Endodermal cell (in vitro differentiated cells): ENCODE results near the gene ACTMAP. TPM values are rescaled to one million over a fixed set of nuclear protein-coding genes. Genes with fewer than 3 reads are reported as not detected.

Experiments
- DNase-seq: peaks from one replicate; pipeline ENCODE4 v3.0.0-alpha.2; 2017
- H3K27ac ChIP-seq: 2 replicates; pipeline ENCODE4 v1.5.1; 2013; ENCODE audit warnings: mild to moderate bottlenecking, low read depth, low read length, moderate library complexity
- H3K27me3 ChIP-seq: 2 replicates; pipeline ENCODE4 v1.6.1; 2013; ENCODE audit warnings: mild to moderate bottlenecking, low read length, moderate library complexity; ENCODE audit not compliant: insufficient read depth, control insufficient read depth, poor library complexity, severe bottlenecking
- H3K36me3 ChIP-seq: 2 replicates; pipeline ENCODE4 v1.7.0; 2013; ENCODE audit warnings: mild to moderate bottlenecking, low read length, moderate library complexity; ENCODE audit not compliant: control insufficient read depth, insufficient read depth
- H3K4me1 ChIP-seq: one replicate; pipeline ENCODE4 v1.7.0; 2013; ENCODE audit warnings: low read length; ENCODE audit not compliant: control insufficient read depth, insufficient read depth
- H3K4me3 ChIP-seq: 2 replicates; pipeline ENCODE4 v1.5.1; 2013; ENCODE audit warnings: mild to moderate bottlenecking, low read length, moderate library complexity
- H3K9ac ChIP-seq: 2 replicates; pipeline ENCODE4 v1.6.1; 2013; ENCODE audit warnings: mild to moderate bottlenecking, low read length, moderate library complexity; ENCODE audit not compliant: poor library complexity, severe bottlenecking; ENCODE audit errors: extremely low read depth
- H3K9me3 ChIP-seq: 2 replicates; pipeline ENCODE4 v1.6.1; 2013; ENCODE audit warnings: mild to moderate bottlenecking, low read length, moderate library complexity; ENCODE audit not compliant: control insufficient read depth
- H3K27ac Mint-ChIP-seq: 2 replicates; pipeline ENCODE4 v1.8.0; 2020; ENCODE audit warnings: mixed read lengths
- H3K27me3 Mint-ChIP-seq: 2 replicates; pipeline ENCODE4 v1.8.0; 2021; ENCODE audit warnings: mild to moderate bottlenecking, mixed read lengths; ENCODE audit not compliant: insufficient read depth
- H3K36me3 Mint-ChIP-seq: 2 replicates; pipeline ENCODE4 v1.8.0; 2020; ENCODE audit warnings: low read depth, mixed read lengths
- H3K4me1 Mint-ChIP-seq: 2 replicates; pipeline ENCODE4 v1.8.0; 2020; ENCODE audit warnings: mixed read lengths
- H3K4me3 Mint-ChIP-seq: 2 replicates; pipeline ENCODE4 v1.8.0; 2020; ENCODE audit warnings: mild to moderate bottlenecking, moderate library complexity, mixed read lengths
- H3K9me3 Mint-ChIP-seq: 2 replicates; pipeline ENCODE4 v1.8.0; 2020; ENCODE audit warnings: mild to moderate bottlenecking, mixed read lengths
- CTCF ChIP-seq: fragments of 200-600 bp; sonication (generic); conservative IDR thresholded peaks from 2 replicates; pipeline ENCODE4 v1.5.0; 2021; ENCODE audit warnings: antibody characterized with exemption, mild to moderate bottlenecking
- WGBS, 2 experiments: methylation state at CpG; one replicate each; pipeline versions ENCODE4 v1.1.5 to v1.1.7; 2013; ENCODE audit warnings: missing lambda C conversion rate in 2 of 2, mixed read lengths in 1 of 2; ENCODE audit not compliant: insufficient coverage in 1 of 2, insufficient read length in 1 of 2; 5-methylcytosine and 5-hydroxymethylcytosine counted together
- total RNA-seq, 2 donors: library from RNA; stranded (reverse); fragmentation: NEBNext Ultra II Directional in 1 of 2; extraction: Animal tissue kit (Norgen Biotek cat#: 25700) in 1 of 2; gene quantifications; 2 replicates in 1 of 2; 3 replicates in 1 of 2; pipeline ENCODE4 v1.2.1, GENCODE V29; 2021

ACTMAP gene
- total RNA-seq, 2 donors from 2014 or later, result 26.0 to 34.3 TPM

- WGBS, 2 experiments, result 89% methylated on average over 3 of the region's 3 CpGs
- Histone ChIP-seq H3K36me3 (peaks cover 4% of the 10 kb centered on the region), H3K27me3 (no peaks in the 10 kb centered on the region), H3K9me3 (no peaks in the 10 kb centered on the region), H3K27ac (peak overlapping the region; percentile 2), H3K4me3 (no peak overlapping the region), H3K9ac (no peak overlapping the region), H3K4me1 (no peaks in the 10 kb centered on the region)
- Mint-ChIP-seq H3K4me3 (no peak overlapping the region), H3K9me3 (no peaks in the 10 kb centered on the region), H3K27me3 (no peaks in the 10 kb centered on the region), H3K36me3 (peaks cover 20% of the 10 kb centered on the region), H3K4me1 (no peaks in the 10 kb centered on the region), H3K27ac (no peak overlapping the region)
- no peak for DNase-seq
- no peak for TF ChIP-seq CTCF
These were observed 41.7 kb upstream of the ACTMAP start for GRCh38 chr19:40791996-40792395.

GRCh38 chr19:40791349-40791748 lies 41.1 kb upstream of the ACTMAP start:
- peaks cover 4% of the 10 kb centered on the region for H3K36me3 ChIP-seq
- peaks cover 24% of the 10 kb centered on the region for H3K36me3 Mint-ChIP-seq
- no peaks in the 10 kb centered on the region for H3K9me3 ChIP-seq
- H3K4me3 Mint-ChIP-seq, result no peak overlapping the region
- 64 to 79% methylated on average over 7 of the region's 7 CpGs for WGBS, 2 experiments
- TF ChIP-seq CTCF, result no peak
- no peaks in the 10 kb centered on the region for H3K27me3 Mint-ChIP-seq
- H3K27ac Mint-ChIP-seq, result peak overlapping the region; percentile 67
- H3K4me3 ChIP-seq, result no peak overlapping the region
- H3K27ac ChIP-seq, result peak overlapping the region; percentile 60
- no peak for DNase-seq
- H3K9ac ChIP-seq, result no peak overlapping the region
- H3K4me1 ChIP-seq, result no peaks in the 10 kb centered on the region
- no peaks in the 10 kb centered on the region for H3K27me3 ChIP-seq
- H3K4me1 Mint-ChIP-seq, result no peaks in the 10 kb centered on the region
- no peaks in the 10 kb centered on the region for H3K9me3 Mint-ChIP-seq

- Mint-ChIP-seq H3K4me1 (no peaks in the 10 kb centered on the region), H3K36me3 (peaks cover 28% of the 10 kb centered on the region), H3K4me3 (no peak overlapping the region), H3K27ac (no peak overlapping the region), H3K27me3 (no peaks in the 10 kb centered on the region), H3K9me3 (no peaks in the 10 kb centered on the region)
- no peak for TF ChIP-seq CTCF
- no peak overlapping the region for H3K4me3 ChIP-seq
- no peaks in the 10 kb centered on the region for H3K36me3 ChIP-seq
- 93 to 95% methylated on average over 13 to 25 of the region's 25 CpGs for WGBS, 2 experiments
- DNase-seq, result no peak
- H3K9ac ChIP-seq, result no peak overlapping the region
- no peaks in the 10 kb centered on the region for H3K4me1 ChIP-seq
- H3K27ac ChIP-seq, result no peak overlapping the region
- H3K9me3 ChIP-seq, result no peaks in the 10 kb centered on the region
- no peaks in the 10 kb centered on the region for H3K27me3 ChIP-seq
These were observed 36.1 kb upstream of the ACTMAP start for GRCh38 chr19:40786060-40787037.
